CD14-positive monocyte (primary cell): Measurements from ENCODE around the gene TBX2. TPM values are rescaled to one million over a fixed set of nuclear protein-coding genes. Genes with fewer than 3 reads are reported as not detected.

Experiments used
- DNase-seq, 3 donors: peaks; one replicate each; pipeline ENCODE4 v3.0.0-alpha.2; 2011 to 2022
- H2AFZ ChIP-seq: 2 replicates; pipeline ENCODE4 v1.6.0; 2012; ENCODE audit warnings: mild to moderate bottlenecking, low read depth, low read length, inconsistent platforms; ENCODE audit not compliant: insufficient read depth, poor library complexity, severe bottlenecking
- H3K27ac ChIP-seq, 2 donors: 1 replicate in 1 of 2; 2 replicates in 1 of 2; pipeline ENCODE4 v1.5.1; 2012 to 2013; ENCODE audit warnings: low read length in 2 of 2, control low read depth in 1 of 2, inconsistent platforms in 1 of 2, low read depth in 1 of 2, mild to moderate bottlenecking in 1 of 2
- H3K27me3 ChIP-seq, 2 donors: one replicate each; pipeline versions ENCODE4 v1.6.0 to v1.6.1; 2011 to 2013; ENCODE audit warnings: low read length in 2 of 2; ENCODE audit not compliant: control insufficient read depth in 2 of 2, insufficient read depth in 2 of 2
- H3K36me3 ChIP-seq, 2 donors: replicated peaks in 1 of 2; 1 replicate in 1 of 2; 2 replicates in 1 of 2; pipeline versions ENCODE4 v1.5.1 to v1.6.1; 2012 to 2013; ENCODE audit warnings: low read length in 2 of 2, control low read depth in 1 of 2, inconsistent platforms in 1 of 2, mild to moderate bottlenecking in 1 of 2; ENCODE audit not compliant: insufficient read depth in 2 of 2, control insufficient read depth in 1 of 2
- H3K4me1 ChIP-seq, 2 donors: 1 replicate in 1 of 2; 2 replicates in 1 of 2; pipeline versions ENCODE4 v1.5.1 to v1.6.1; 2012 to 2013; ENCODE audit warnings: low read length in 2 of 2, control low read depth in 1 of 2, inconsistent platforms in 1 of 2, mild to moderate bottlenecking in 1 of 2, moderate library complexity in 1 of 2; ENCODE audit not compliant: insufficient read depth in 2 of 2, control insufficient read depth in 1 of 2
- H3K4me2 ChIP-seq: replicated peaks from 2 replicates; pipeline ENCODE3; 2012; ENCODE audit warnings: low read length, moderate library complexity, mild to moderate bottlenecking; ENCODE audit not compliant: poor library complexity, severe bottlenecking; ENCODE audit errors: extremely low read depth
- H3K4me3 ChIP-seq, 3 experiments: fragments of 200-600 bp in 1 of 3; sonication (generic) in 1 of 3; replicated peaks in 1 of 3; 1 replicate in 2 of 3; 2 replicates in 1 of 3; pipeline ENCODE4 v1.5.1; 2011 to 2013; ENCODE audit warnings: low read length in 3 of 3, mild to moderate bottlenecking in 3 of 3, control low read depth in 2 of 3, low read depth in 2 of 3, inconsistent platforms in 1 of 3, moderate library complexity in 1 of 3
- H3K79me2 ChIP-seq: 2 replicates; pipeline ENCODE4 v1.6.0; 2012; ENCODE audit warnings: mild to moderate bottlenecking, control low read depth, inconsistent platforms, low read length, moderate library complexity; ENCODE audit not compliant: insufficient read depth
- H3K9ac ChIP-seq: 2 replicates; pipeline ENCODE4 v1.6.0; 2017; ENCODE audit warnings: low read length, mild to moderate bottlenecking; ENCODE audit not compliant: insufficient read depth, poor library complexity, severe bottlenecking
- H3K9me3 ChIP-seq, 2 donors: replicated peaks in 1 of 2; 1 replicate in 1 of 2; 2 replicates in 1 of 2; pipeline versions ENCODE4 v1.5.1 to v1.6.1; 2012 to 2013; ENCODE audit warnings: low read length in 2 of 2, control low read depth in 1 of 2; ENCODE audit not compliant: control insufficient read depth in 1 of 2, insufficient read depth in 1 of 2
- H4K20me1 ChIP-seq: 2 replicates; pipeline ENCODE4 v1.6.0; 2012; ENCODE audit warnings: mild to moderate bottlenecking, low read length, control low read depth, moderate library complexity; ENCODE audit not compliant: insufficient read depth
- H3K27ac Mint-ChIP-seq, 7 donors: one replicate each; pipeline ENCODE4 v1.8.0; 2020; ENCODE audit warnings: mild to moderate bottlenecking in 7 of 7, mixed read lengths in 7 of 7, moderate library complexity in 6 of 7, inconsistent platforms in 2 of 7
- H3K27me3 Mint-ChIP-seq, 3 donors: one replicate each; pipeline ENCODE4 v1.8.0; 2021 to 2022; ENCODE audit warnings: low read depth in 3 of 3, mild to moderate bottlenecking in 3 of 3, mixed read lengths in 3 of 3, moderate library complexity in 3 of 3, inconsistent platforms in 1 of 3
- H3K36me3 Mint-ChIP-seq, 2 donors: one replicate each; pipeline ENCODE4 v1.8.0; 2020; ENCODE audit warnings: mixed read lengths in 2 of 2, inconsistent platforms in 1 of 2, mild to moderate bottlenecking in 1 of 2
- H3K4me1 Mint-ChIP-seq: one replicate; pipeline ENCODE4 v1.8.0; 2020; ENCODE audit warnings: mild to moderate bottlenecking, mixed read lengths
- H3K4me3 Mint-ChIP-seq, 2 donors: one replicate each; pipeline ENCODE4 v1.8.0; 2020; ENCODE audit warnings: mild to moderate bottlenecking in 2 of 2, mixed read lengths in 2 of 2, moderate library complexity in 1 of 2
- H3K9me3 Mint-ChIP-seq, 7 donors: one replicate each; pipeline ENCODE4 v1.8.0; 2020 to 2022; ENCODE audit warnings: mixed read lengths in 7 of 7, mild to moderate bottlenecking in 6 of 7, moderate library complexity in 6 of 7, inconsistent platforms in 2 of 7
- WGBS: methylation state at CpG from one replicate; pipeline ENCODE4 v1.1.5; 2013; ENCODE audit warnings: missing lambda C conversion rate; ENCODE audit not compliant: insufficient coverage; 5-methylcytosine and 5-hydroxymethylcytosine counted together
- intact Hi-C, 2 donors: fragments of 100-400 bp; cut with micrococcal nuclease; formaldehyde crosslinking; loops; one replicate each; pipeline versions ENCODE4 v1.15.0 to v1.15.1; 2023
- polyA plus RNA-seq, 3 donors: library from polyadenylated mRNA; depleted of rRNA in 1 of 3; unstranded in 2 of 3; stranded (reverse) in 1 of 3; fragments of 300-500 nt in 2 of 3; fragments of >200 nt in 1 of 3; fragmentation: Illumina TruSeq in 2 of 3; gene quantifications; 1 replicate in 2 of 3; 2 replicates in 1 of 3; pipeline ENCODE4 v1.2.3, GENCODE V29; 2012 to 2021
- TF ChIP-seq, protein P1 (sequence below): fragments of 200-600 bp; IDR thresholded peaks from one replicate; pipeline ENCODE4 v1.8.0; 2022; ENCODE audit warnings: antibody characterized with exemption, mild to moderate bottlenecking

The TBX2 gene
- polyA plus RNA-seq, 3 donors, result 0.03 TPM; not detected in 2

DNA sequence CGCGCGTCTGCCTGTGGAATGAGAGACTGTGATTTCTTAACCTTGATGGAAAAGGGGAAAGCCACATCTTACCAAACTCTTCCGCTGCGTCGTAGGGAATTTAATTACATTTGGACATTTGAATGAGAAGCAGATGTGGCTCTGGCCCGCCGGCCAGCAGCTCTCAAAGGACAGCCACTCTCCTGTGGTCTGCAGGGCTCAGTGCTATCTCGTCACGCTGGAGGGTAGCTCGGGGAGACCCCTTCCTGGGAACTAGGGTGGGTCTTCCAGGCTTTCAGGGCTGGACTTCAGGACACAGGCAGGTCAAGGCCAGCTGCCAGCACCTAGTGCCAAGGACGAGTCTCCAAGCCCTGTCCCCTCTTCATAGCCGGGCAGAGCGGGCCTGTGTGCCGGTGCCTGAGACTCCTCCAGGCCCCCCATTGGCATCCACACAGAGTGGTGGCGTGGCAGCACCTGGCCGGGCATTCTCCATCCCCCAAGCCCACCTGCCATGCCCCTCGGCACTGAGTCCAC lies 15.9 kb upstream of the TBX2 start:
- no peak overlapping the region for H2AFZ ChIP-seq
- no peaks in the 10 kb centered on the region for H4K20me1 ChIP-seq
- Mint-ChIP-seq H3K9me3 (peaks cover 0 to 2% (median 0%) of the 10 kb centered on the region in 7 donors), H3K36me3 (peaks cover 0 to 3% of the 10 kb centered on the region in 2 donors), H3K27me3 (peaks cover under 1 to 4% (median 2%) of the 10 kb centered on the region in 3 donors), H3K4me1 (peaks cover 2% of the 10 kb centered on the region), H3K27ac (no peak overlapping the region), H3K4me3 (no peak overlapping the region)
- H3K36me3 ChIP-seq, result no peaks in the 10 kb centered on the region
- H3K9me3 ChIP-seq, result no peaks in the 10 kb centered on the region
- 98% methylated on average over 9 of the region's 18 CpGs for WGBS
- H3K4me1 ChIP-seq, result no peaks in the 10 kb centered on the region
- intact Hi-C loops, result no loop called here
- H3K27ac ChIP-seq, result no peak overlapping the region
- H3K4me2 ChIP-seq, result no peak overlapping the region
- no peaks in the 10 kb centered on the region for H3K27me3 ChIP-seq
- no peak overlapping the region for H3K9ac ChIP-seq
- no peak for DNase-seq
- TF ChIP-seq, protein P1, sequence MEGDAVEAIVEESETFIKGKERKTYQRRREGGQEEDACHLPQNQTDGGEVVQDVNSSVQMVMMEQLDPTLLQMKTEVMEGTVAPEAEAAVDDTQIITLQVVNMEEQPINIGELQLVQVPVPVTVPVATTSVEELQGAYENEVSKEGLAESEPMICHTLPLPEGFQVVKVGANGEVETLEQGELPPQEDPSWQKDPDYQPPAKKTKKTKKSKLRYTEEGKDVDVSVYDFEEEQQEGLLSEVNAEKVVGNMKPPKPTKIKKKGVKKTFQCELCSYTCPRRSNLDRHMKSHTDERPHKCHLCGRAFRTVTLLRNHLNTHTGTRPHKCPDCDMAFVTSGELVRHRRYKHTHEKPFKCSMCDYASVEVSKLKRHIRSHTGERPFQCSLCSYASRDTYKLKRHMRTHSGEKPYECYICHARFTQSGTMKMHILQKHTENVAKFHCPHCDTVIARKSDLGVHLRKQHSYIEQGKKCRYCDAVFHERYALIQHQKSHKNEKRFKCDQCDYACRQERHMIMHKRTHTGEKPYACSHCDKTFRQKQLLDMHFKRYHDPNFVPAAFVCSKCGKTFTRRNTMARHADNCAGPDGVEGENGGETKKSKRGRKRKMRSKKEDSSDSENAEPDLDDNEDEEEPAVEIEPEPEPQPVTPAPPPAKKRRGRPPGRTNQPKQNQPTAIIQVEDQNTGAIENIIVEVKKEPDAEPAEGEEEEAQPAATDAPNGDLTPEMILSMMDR, result no peak
- no peaks in the 10 kb centered on the region for H3K79me2 ChIP-seq
- H3K4me3 ChIP-seq, result no peak overlapping the region

DNA sequence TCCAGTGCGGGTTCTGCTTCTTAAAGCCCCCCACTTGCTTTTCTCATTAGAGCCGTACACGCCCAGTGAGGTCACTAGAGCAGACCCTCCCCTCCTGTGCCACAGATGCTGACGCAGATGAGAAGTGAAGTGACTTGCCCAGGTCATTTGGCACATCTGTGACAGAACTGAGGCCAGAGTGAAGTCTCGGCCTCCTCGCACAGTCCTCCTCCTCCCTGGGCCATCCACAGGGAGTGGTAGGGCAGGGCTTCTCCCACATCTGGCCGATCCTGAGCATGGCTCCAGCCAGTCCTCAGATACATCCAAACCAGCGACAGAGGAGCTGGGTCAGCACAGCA lies 15.3 kb upstream of the TBX2 start:
- peaks cover 0 to 2% (median 0%) of the 10 kb centered on the region in 7 donors for H3K9me3 Mint-ChIP-seq
- Histone ChIP-seq H3K36me3 (no peaks in the 10 kb centered on the region), H3K27me3 (no peaks in the 10 kb centered on the region), H3K4me2 (no peak overlapping the region), H3K27ac (no peak overlapping the region), H2AFZ (no peak overlapping the region), H3K9ac (no peak overlapping the region), H3K79me2 (no peaks in the 10 kb centered on the region), H3K4me1 (no peaks in the 10 kb centered on the region), H3K9me3 (no peaks in the 10 kb centered on the region), H4K20me1 (no peaks in the 10 kb centered on the region), H3K4me3 (no peak overlapping the region)
- H3K4me3 Mint-ChIP-seq, result no peak overlapping the region
- intact Hi-C loops, result no loop called here
- H3K27ac Mint-ChIP-seq, result no peak overlapping the region
- TF ChIP-seq, protein P1, result no peak
- peaks cover 2 to 4% (median 2%) of the 10 kb centered on the region in 3 donors for H3K27me3 Mint-ChIP-seq
- H3K36me3 Mint-ChIP-seq, result peaks cover 0 to 3% of the 10 kb centered on the region in 2 donors
- no peak for DNase-seq
- 100% methylated on average over 4 of the region's 8 CpGs for WGBS
- H3K4me1 Mint-ChIP-seq, result no peaks in the 10 kb centered on the region
